C4-2B (cell line): ENCODE results near the gene CREG2.

Experiments used
- CTCF ChIP-seq: fragments of 450-650 bp; conservative IDR thresholded peaks from 2 replicates; pipeline ENCODE4 v1.5.1; 2017; ENCODE audit warnings: mild to moderate bottlenecking
- ZFX ChIP-seq: fragments of 450-650 bp; IDR thresholded peaks from 2 replicates; pipeline ENCODE4 v1.6.1; 2017

- TF ChIP-seq CTCF (no peak), ZFX (no peak)
Measured at GRCh38 chr2:101295895-101296294, 91.4 kb downstream of the CREG2 start.
